ENCODE results near the gene RBBP9. TPM values are rescaled to one million over a fixed set of nuclear protein-coding genes. Genes with fewer than 3 reads are reported as not detected.
A peak's percentile ranks its signal among the peaks of the same experiment; 100 is the strongest.
"Not testable (repeated sequence)": the region's sequence is repeated elsewhere in the genome, so short reads cannot be mapped to it uniquely, and the experiment has no call there.

RBBP9 gene
- total and polyA plus RNA-seq, 2 experiments from 2014 or later = 9.2 to 19.2 TPM

DNA sequence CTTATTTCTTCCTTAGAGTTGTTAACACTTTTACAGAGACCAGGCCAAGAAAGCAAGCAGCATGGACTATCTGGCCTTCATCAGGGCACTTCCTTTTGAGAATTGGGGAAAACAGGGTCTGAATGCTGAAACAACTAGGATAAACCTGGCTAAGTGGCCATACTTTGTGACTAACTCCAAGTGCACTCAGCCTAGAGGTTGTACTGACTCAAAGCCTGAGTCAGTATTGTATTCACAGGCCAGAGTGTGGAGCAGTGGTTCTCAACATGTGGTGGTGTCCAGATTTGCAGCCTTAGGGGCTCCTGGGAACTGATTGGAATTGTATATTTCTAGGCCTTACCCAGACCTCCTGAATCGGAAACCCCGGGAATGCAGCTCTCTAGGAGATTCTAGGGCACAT, 30.8 kb upstream of the RBBP9 start:
- TF ChIP-seq, protein P1, sequence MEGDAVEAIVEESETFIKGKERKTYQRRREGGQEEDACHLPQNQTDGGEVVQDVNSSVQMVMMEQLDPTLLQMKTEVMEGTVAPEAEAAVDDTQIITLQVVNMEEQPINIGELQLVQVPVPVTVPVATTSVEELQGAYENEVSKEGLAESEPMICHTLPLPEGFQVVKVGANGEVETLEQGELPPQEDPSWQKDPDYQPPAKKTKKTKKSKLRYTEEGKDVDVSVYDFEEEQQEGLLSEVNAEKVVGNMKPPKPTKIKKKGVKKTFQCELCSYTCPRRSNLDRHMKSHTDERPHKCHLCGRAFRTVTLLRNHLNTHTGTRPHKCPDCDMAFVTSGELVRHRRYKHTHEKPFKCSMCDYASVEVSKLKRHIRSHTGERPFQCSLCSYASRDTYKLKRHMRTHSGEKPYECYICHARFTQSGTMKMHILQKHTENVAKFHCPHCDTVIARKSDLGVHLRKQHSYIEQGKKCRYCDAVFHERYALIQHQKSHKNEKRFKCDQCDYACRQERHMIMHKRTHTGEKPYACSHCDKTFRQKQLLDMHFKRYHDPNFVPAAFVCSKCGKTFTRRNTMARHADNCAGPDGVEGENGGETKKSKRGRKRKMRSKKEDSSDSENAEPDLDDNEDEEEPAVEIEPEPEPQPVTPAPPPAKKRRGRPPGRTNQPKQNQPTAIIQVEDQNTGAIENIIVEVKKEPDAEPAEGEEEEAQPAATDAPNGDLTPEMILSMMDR (IDR thresholded peaks at IDR 0.05; ENCODE audit: low read depth, low read length) = no peak
- H3K27me3 ChIP-seq = no peaks in the 10 kb centered on the region
- H3K36me3 ChIP-seq = peaks cover 53% of the 10 kb centered on the region
- no peak for DNase-seq (ENCODE audit: low read depth in 1 of 2, low spot score in 1 of 2)
- no peaks in the 10 kb centered on the region for H3K9me3 ChIP-seq (ENCODE audit: low read depth)
- H3K4me3 ChIP-seq = no peak overlapping the region
- H3K4me1 ChIP-seq (ENCODE audit: low read depth) = no peaks in the 10 kb centered on the region
- H3K27ac ChIP-seq = no peak overlapping the region

DNA sequence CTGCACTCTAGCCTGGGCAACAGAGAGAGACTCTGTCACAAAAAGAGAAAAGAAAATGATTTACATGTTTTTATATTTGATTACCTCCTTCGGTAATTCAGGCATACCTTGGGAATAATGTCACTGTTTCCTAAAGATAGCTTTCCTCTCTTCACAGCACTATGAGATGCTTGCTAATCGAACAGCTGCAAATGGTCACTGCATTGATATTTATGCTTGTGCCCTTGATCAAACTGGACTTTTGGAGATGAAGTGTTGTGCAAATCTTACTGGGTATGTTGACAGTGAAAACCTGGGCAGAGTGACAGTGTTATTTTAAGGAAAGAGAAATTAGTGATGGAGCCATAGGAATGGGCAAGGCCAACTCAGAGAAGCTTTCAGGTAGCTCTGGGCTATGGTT, 30.3 kb upstream of the RBBP9 start:
- no peak for DNase-seq (ENCODE audit: low read depth in 1 of 2, low spot score in 1 of 2)
- Histone ChIP-seq H3K36me3 (peaks cover 48% of the 10 kb centered on the region), H3K27me3 (no peaks in the 10 kb centered on the region), H3K4me1 (ENCODE audit: low read depth) (no peaks in the 10 kb centered on the region), H3K27ac (no peak overlapping the region), H3K4me3 (no peak overlapping the region), H3K9me3 (ENCODE audit: low read depth) (no peaks in the 10 kb centered on the region)
- TF ChIP-seq, protein P1 (IDR thresholded peaks at IDR 0.05; ENCODE audit: low read depth, low read length) = no peak

DNA sequence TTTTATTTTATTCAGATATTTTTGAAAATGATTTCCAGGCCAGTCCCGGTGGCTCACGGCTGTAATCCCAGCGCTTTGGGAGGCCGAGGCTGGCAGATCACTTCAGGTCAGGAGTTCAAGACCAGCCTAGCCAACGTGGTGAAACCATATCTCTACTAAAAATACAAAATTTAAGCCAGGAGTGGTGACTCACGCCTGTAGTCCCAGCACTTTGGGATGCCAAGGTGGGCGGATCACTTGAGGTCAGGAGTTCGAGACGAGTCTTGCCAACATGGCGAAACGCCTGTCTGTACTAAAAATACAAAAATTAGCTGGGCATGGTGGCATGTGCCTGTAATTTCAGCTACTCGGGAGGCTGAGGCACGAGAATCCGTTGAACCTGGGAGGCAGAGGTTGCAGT, 29.7 kb upstream of the RBBP9 start:
- H3K36me3 ChIP-seq = peaks cover 43% of the 10 kb centered on the region
- H3K4me3 ChIP-seq; H3K9me3 ChIP-seq (ENCODE audit: low read depth); H3K27ac ChIP-seq; H3K4me1 ChIP-seq (ENCODE audit: low read depth); H3K27me3 ChIP-seq: not testable (repeated sequence)
- peak in 1 of 2 donors; percentile 8 for DNase-seq (ENCODE audit: low read depth in 1 of 2, low spot score in 1 of 2)

DNA sequence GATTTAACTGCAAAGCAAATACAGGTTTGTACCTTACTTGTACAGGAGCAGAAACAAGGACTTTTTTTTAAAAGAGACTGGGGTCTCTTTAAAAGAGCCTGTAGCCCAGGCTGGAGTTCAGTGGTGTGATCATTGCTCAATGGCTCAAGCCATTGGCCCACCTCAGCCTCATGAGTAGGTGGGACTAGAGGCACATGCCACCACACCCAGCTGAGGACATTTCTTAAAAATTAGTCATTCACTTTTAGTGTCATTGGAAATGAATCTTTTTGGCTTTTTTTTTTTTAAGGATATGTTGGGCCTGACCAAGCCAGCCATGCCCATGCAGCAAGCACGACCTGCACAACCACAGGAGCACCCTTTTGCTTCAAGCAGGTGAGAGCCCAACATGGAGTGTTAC, 27.6 kb upstream of the RBBP9 start:
- H3K27ac ChIP-seq = no peak overlapping the region
- TF ChIP-seq, protein P1 (IDR thresholded peaks at IDR 0.05; ENCODE audit: low read depth, low read length) = no peak
- DNase-seq (ENCODE audit: low read depth in 1 of 2, low spot score in 1 of 2) = peak in 1 of 2 donors; percentile 9

DNA sequence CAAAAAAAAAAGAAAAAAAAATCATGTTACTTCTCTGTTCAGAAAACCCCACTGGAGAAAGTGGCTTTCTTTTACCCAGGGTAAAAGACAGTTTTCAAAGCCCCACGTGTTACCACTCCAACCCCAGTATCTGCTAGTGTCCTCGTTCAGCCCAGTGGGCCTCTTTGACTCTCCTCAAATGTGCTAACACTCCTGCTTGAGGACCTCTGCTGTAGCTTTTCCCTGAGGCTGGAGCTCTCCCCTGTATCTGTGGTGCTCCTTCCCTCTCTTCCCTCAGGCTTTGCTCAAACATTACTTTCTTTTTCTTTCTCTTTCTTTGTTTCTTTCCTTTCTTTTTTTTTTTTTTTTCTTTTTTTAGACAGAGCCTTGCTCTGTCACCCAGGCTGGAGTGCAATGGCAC, 26.0 kb upstream of the RBBP9 start:
- Histone ChIP-seq H3K4me3 (no peak overlapping the region), H3K9me3 (ENCODE audit: low read depth) (no peaks in the 10 kb centered on the region), H3K4me1 (ENCODE audit: low read depth) (no peaks in the 10 kb centered on the region), H3K36me3 (peaks cover 32% of the 10 kb centered on the region), H3K27ac (no peak overlapping the region), H3K27me3 (no peaks in the 10 kb centered on the region)
- TF ChIP-seq, protein P1 (IDR thresholded peaks at IDR 0.05; ENCODE audit: low read depth, low read length) = no peak
- DNase-seq (ENCODE audit: low read depth in 1 of 2, low spot score in 1 of 2) = no peak

More for the DNA sequence above, 27.6 kb upstream of the RBBP9 start:
- Histone ChIP-seq H3K4me3 (no peak overlapping the region), H3K27me3 (no peaks in the 10 kb centered on the region), H3K36me3 (peaks cover 35% of the 10 kb centered on the region), H3K9me3 (ENCODE audit: low read depth) (no peaks in the 10 kb centered on the region), H3K4me1 (ENCODE audit: low read depth) (no peaks in the 10 kb centered on the region)

DNA sequence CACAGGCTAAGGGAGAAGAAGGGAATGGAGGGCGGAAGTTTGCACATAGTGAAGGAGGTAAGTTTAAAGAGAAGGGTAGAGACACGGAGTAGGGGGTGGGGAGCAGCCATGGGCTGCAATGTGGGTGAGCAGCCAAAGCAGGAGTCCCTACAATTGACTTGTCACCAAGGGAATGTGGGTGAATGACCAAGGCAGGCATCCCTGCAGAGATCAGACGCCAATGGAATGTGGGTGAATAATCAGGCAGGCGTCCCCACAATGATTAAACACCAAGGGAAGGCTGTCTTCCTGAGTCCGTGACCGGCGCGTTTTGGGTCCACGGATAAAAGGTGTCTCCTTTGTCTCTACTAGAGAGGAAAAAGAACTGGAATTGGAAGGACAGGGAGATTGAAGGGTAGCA, 25.0 kb upstream of the RBBP9 start:
- not testable (repeated sequence) for DNase-seq (ENCODE audit: low read depth in 1 of 2, low spot score in 1 of 2)

DNA sequence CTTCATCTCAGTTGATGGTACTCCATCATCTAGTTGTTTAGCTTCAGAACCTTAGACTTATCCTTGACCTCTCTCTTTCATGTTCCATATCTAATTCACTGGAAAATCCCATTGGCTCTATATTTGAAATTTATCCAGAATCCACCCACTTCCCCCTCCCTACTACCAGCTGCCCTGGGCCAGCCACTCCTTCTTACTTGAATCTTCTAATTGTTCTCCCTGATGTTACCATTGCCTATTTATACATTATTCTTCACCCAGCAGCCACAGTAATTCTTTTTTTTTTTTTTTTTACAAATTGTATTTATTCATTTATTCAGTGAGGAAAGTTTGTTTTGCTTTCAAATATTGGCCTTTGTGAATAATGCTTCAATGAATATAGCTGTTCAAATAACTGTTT, 18.9 kb upstream of the RBBP9 start:
- Histone ChIP-seq H3K27ac (no peak overlapping the region), H3K4me3 (no peak overlapping the region), H3K4me1 (ENCODE audit: low read depth) (no peaks in the 10 kb centered on the region), H3K9me3 (ENCODE audit: low read depth) (no peaks in the 10 kb centered on the region), H3K36me3 (peaks cover 29% of the 10 kb centered on the region), H3K27me3 (no peaks in the 10 kb centered on the region)
- no peak for DNase-seq (ENCODE audit: low read depth in 1 of 2, low spot score in 1 of 2)
- TF ChIP-seq, protein P1 (IDR thresholded peaks at IDR 0.05; ENCODE audit: low read depth, low read length) = no peak

More for the DNA sequence above, 25.0 kb upstream of the RBBP9 start:
- not testable (repeated sequence) for H3K4me1 ChIP-seq (ENCODE audit: low read depth); H3K4me3 ChIP-seq; H3K27ac ChIP-seq; H3K9me3 ChIP-seq (ENCODE audit: low read depth); H3K27me3 ChIP-seq
- peaks cover 28% of the 10 kb centered on the region for H3K36me3 ChIP-seq

Data from cardiac muscle cell (in vitro differentiated cells and primary cell).